Muscle of back (tissue), 11 donors: Measurements from ENCODE around the gene ALDH9A1. TPM values are rescaled to one million over a fixed set of nuclear protein-coding genes. Genes with fewer than 3 reads are reported as not detected.
"Not testable (repeated sequence)": the region's sequence is repeated elsewhere in the genome, so short reads cannot be mapped to it uniquely, and the experiment has no call there.

Experiments used
- DNase-seq, 3 donors: peaks; one replicate each; pipeline versions ENCODE4 v3.0.0 to v3.0.0-alpha.2; 2013
- polyA plus RNA-seq, 10 donors: library from polyadenylated mRNA; unstranded; fragments of 120-200 nt; gene quantifications; one replicate each; pipeline ENCODE4 v1.2.1, GENCODE V29; 2013; ENCODE audit not compliant: insufficient read length in 10 of 10

The ALDH9A1 gene
- polyA plus RNA-seq, 10 donors, result 39.3 to 55.5 (median 44.2) TPM

GRCh38 chr1:165696625-165697100 lies 1.7 kb downstream of the ALDH9A1 start:
- peak; percentile 68 to 77 (median 69) for DNase-seq

GRCh38 chr1:165695031-165695430 lies 3.3 kb downstream of the ALDH9A1 start:
- peak; percentile 15 to 67 (median 47) for DNase-seq

- DNase-seq, result no peak
These were observed 10.3 kb downstream of the ALDH9A1 start for GRCh38 chr1:165688046-165688445.

GRCh38 chr1:165686971-165687433 lies 11.4 kb downstream of the ALDH9A1 start:
- no peak for DNase-seq

- no peak for DNase-seq
These were observed 12.0 kb downstream of the ALDH9A1 start for GRCh38 chr1:165686121-165686970.

GRCh38 chr1:165683848-165684485 lies 14.4 kb downstream of the ALDH9A1 start:
- no peak for DNase-seq

- not testable (repeated sequence) for DNase-seq
These were observed 17.6 kb downstream of the ALDH9A1 start for GRCh38 chr1:165680773-165681172.

GRCh38 chr1:165680303-165680702 lies 18.1 kb downstream of the ALDH9A1 start:
- DNase-seq, result no peak

- DNase-seq, result no peak
These were observed 18.9 kb downstream of the ALDH9A1 start for GRCh38 chr1:165679282-165680036.

GRCh38 chr1:165678509-165678908 lies 19.9 kb downstream of the ALDH9A1 start:
- DNase-seq, result no peak

- no peak for DNase-seq
These were observed 22.6 kb downstream of the ALDH9A1 start for GRCh38 chr1:165675794-165676193.

GRCh38 chr1:165674599-165674998 lies 23.8 kb downstream of the ALDH9A1 start:
- DNase-seq, result no peak

GRCh38 chr1:165671526-165671925 lies 26.8 kb downstream of the ALDH9A1 start:
- no peak for DNase-seq

- DNase-seq, result no peak
These were observed 30.2 kb downstream of the ALDH9A1 start for GRCh38 chr1:165668184-165668583.

- no peak for DNase-seq
These were observed 32.1 kb downstream of the ALDH9A1 start for GRCh38 chr1:165666152-165666825.

- no peak for DNase-seq
These were observed 36.2 kb downstream of the ALDH9A1 start for GRCh38 chr1:165662186-165662585.

- no peak for DNase-seq
These were observed 36.7 kb downstream of the ALDH9A1 start for GRCh38 chr1:165661703-165662102.

GRCh38 chr1:165659581-165659895 lies 38.8 kb downstream of the ALDH9A1 start:
- no peak for DNase-seq

GRCh38 chr1:165658766-165659580 lies 39.4 kb downstream of the ALDH9A1 start:
- DNase-seq, result not testable (repeated sequence)

- no peak for DNase-seq
These were observed 47.3 kb downstream of the ALDH9A1 start for GRCh38 chr1:165650981-165651625.
